ENCODE data around the gene PDS5A.
"Not testable (repeated sequence)": the region's sequence is repeated elsewhere in the genome, so short reads cannot be mapped to it uniquely, and the experiment has no call there.

Gene PDS5A

GRCh38 chr4:39976945-39977488 is 694 bp downstream of the PDS5A start:
- Mint-ChIP-seq H3K27me3 (no peaks in the 10 kb centered on the region), H3K4me1 (peaks cover 19 to 29% of the 10 kb centered on the region in 2 donors), H3K27ac (peak overlapping the region; percentile 96), H3K36me3 (peaks cover 21 to 24% of the 10 kb centered on the region in 2 donors), H3K9me3 (no peaks in the 10 kb centered on the region), H3K4me3 (peak overlapping the region; percentile 90 to 94)
- ATAC-seq (replicated peaks) (peak; percentile 37 to 41), DNase-seq (peak; percentile 52)

DNA sequence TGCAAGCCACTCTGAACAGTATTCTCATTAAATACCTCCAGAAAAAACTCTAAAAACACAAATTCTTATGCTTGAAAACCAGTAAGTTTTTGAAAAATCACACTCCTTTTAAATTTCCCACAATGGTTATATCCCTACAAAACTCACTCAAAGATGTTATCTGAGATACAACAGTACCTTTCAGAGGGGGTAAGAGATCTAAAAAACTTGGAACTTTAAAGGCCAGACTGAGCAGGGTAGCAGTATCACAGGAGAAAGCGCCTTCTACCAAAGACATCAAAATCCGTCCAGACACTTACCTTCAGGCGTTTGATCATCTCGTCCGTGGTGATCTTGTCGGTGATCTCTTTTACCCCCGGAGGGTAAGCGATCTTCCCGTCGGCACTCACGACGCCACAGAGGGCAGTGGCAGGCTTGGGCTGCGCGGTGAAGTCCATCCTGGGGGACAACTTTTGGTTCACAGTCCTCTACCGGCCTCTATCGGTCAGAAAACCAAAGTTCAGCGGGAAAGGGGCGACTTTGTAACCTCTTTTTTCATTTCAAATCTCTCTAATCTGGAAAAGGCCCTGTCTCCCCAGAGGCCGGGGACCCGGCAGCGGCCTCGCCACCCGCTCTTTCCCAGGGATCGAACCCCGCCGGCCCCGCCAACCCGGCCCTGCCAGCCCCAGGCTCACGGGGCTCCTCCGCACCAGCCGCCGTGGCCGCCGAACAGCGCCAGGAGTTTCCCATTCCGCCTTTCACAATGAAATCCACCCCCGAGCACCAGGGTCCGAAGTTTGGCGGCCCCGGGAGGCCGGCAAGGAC is 1.4 kb downstream of the PDS5A start:
- no peaks in the 10 kb centered on the region for H3K27me3 Mint-ChIP-seq
- peak; percentile 38 to 46 for ATAC-seq (replicated peaks)
- H3K4me1 Mint-ChIP-seq, result peaks cover 19 to 31% of the 10 kb centered on the region in 2 donors
- no peaks in the 10 kb centered on the region for H3K9me3 Mint-ChIP-seq
- peaks cover 22 to 24% of the 10 kb centered on the region in 2 donors for H3K36me3 Mint-ChIP-seq
- peak overlapping the region; percentile 96 for H3K27ac Mint-ChIP-seq
- DNase-seq, result peak; percentile 70
- H3K4me3 Mint-ChIP-seq, result peak overlapping the region; percentile 90 to 94

GRCh38 chr4:39975488-39976089 is 2.1 kb downstream of the PDS5A start:
- H3K9me3 Mint-ChIP-seq, result no peaks in the 10 kb centered on the region
- ATAC-seq (replicated peaks) (no peak), DNase-seq (no peak)

DNA sequence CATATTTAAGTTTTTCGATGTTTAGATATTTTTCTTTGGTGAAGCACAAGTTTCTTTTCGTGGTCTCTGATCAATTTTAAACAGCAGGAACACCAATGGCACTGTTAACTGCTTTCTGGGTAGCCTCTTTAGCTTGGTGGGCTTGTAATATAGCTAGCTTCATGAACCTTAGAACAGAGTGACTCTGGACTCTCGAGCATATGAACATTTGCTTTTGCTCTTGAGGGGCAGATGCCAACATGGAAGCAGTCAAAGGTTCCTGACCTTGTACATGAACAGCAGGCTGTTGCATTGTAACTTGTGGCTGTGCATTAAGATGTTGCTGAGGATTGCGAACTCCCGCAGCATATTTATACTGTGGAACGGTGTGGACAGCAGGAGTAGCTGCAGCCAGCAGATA is 4.7 kb downstream of the PDS5A start:
- ATAC-seq (replicated peaks); H3K27ac Mint-ChIP-seq; H3K27me3 Mint-ChIP-seq; H3K4me3 Mint-ChIP-seq; H3K9me3 Mint-ChIP-seq; DNase-seq: not testable (repeated sequence)
- H3K36me3 Mint-ChIP-seq, result peaks cover 29 to 37% of the 10 kb centered on the region in 2 donors
- peaks cover 29 to 51% of the 10 kb centered on the region in 2 donors for H3K4me1 Mint-ChIP-seq

More at GRCh38 chr4:39975488-39976089, 2.1 kb downstream of the PDS5A start:
- Mint-ChIP-seq H3K36me3 (peaks cover 27 to 29% of the 10 kb centered on the region in 2 donors), H3K27me3 (no peaks in the 10 kb centered on the region), H3K4me3 (peak overlapping the region; percentile 90 to 94), H3K4me1 (peaks cover 24 to 38% of the 10 kb centered on the region in 2 donors), H3K27ac (no peak overlapping the region)

DNA sequence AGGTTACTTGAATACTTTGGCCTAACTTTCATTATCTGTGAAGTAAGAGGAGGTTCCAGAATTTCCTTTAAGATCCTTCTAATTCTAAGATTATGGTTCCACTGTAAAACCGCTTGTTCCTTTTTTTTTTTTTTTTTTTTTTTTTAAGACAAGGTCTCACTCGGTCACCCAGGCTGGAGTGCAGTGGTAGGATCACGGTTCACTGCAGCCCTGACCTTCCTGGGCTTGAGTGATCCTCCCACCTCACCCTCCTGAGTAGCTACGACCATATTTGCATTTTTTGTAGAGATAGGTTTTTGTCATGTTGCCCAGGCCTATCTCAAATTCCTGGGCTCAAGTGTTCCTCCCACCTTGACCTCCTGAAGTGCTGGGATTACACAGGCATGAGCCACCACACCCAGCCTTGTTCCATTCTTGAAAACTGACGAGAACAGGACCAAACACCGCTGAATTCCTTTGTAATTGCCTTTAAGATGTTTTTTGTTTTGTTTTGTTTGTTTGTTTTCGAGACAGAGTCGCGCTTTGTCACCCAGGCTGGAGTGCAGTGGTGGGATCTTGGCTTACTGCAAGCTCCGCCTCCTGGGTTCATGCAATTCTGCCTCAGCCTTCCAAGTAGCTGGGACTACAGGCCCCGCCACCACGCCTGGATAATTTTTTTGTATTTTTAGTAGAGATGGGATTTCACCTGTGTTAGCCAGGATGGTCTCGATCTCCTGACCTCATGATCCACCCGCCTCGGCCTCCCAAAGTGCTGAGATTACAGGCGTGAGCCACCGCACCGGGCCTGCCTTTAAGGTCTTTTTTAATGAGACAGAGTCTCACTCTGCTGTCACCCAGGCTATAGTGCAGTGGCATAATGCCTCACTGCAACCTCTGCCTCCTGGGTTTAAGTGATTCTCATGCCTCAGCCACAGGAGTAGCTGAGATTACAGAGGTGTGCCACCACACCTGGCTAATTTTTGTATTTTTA is 6.8 kb downstream of the PDS5A start:
- Mint-ChIP-seq H3K4me1 (peaks cover 27 to 50% of the 10 kb centered on the region in 2 donors), H3K27ac (peak overlapping the region; percentile 90), H3K9me3 (no peaks in the 10 kb centered on the region), H3K27me3 (no peaks in the 10 kb centered on the region), H3K36me3 (peaks cover 27 to 43% of the 10 kb centered on the region in 2 donors), H3K4me3 (peak overlapping the region; percentile 59 to 69)
- DNase-seq (peak; percentile 31), ATAC-seq (replicated peaks) (peak; percentile 97 to 98)

DNA sequence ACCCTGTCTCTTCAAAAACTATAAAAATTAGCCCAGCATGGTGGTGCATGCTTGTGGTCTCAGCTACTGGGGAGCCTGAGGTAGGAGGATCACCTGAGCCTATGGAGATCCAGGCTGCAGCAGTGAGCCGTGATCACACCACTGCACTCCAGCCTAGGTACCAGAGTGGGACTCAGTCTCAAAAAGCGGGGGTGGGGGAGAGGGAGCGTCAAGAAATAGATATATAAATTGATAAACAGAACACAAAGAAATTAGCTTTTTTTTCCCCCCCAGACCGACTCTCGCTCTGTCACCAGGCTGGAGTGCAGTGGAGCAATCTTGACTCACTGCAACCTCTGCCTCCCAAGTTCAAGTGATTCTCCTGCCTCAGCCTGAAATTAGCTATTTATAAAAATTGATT is 14.1 kb downstream of the PDS5A start:
- peaks cover 27 to 48% of the 10 kb centered on the region in 2 donors for H3K4me1 Mint-ChIP-seq

GRCh38 chr4:39961311-39961877 is 16.3 kb downstream of the PDS5A start:
- H3K36me3 Mint-ChIP-seq, result peaks cover 21 to 27% of the 10 kb centered on the region in 2 donors
- no peak overlapping the region for H3K27ac Mint-ChIP-seq
- no peaks in the 10 kb centered on the region for H3K9me3 Mint-ChIP-seq
- ATAC-seq (replicated peaks) (no peak), DNase-seq (no peak)
- no peaks in the 10 kb centered on the region for H3K27me3 Mint-ChIP-seq
- no peak overlapping the region for H3K4me3 Mint-ChIP-seq
- peaks cover 27 to 52% of the 10 kb centered on the region in 2 donors for H3K4me1 Mint-ChIP-seq

More for the DNA sequence above, 14.1 kb downstream of the PDS5A start:
- H3K27ac Mint-ChIP-seq, result no peak overlapping the region
- H3K9me3 Mint-ChIP-seq, result no peaks in the 10 kb centered on the region
- peaks cover 21 to 27% of the 10 kb centered on the region in 2 donors for H3K36me3 Mint-ChIP-seq
- DNase-seq (no peak), ATAC-seq (replicated peaks) (no peak)
- no peaks in the 10 kb centered on the region for H3K27me3 Mint-ChIP-seq
- H3K4me3 Mint-ChIP-seq, result no peak overlapping the region

GRCh38 chr4:39950861-39951481 is 26.7 kb downstream of the PDS5A start:
- Mint-ChIP-seq H3K27me3 (no peaks in the 10 kb centered on the region), H3K36me3 (peaks cover 16 to 27% of the 10 kb centered on the region in 2 donors), H3K4me3 (no peak overlapping the region), H3K27ac (no peak overlapping the region), H3K4me1 (peaks cover 19 to 48% of the 10 kb centered on the region in 2 donors), H3K9me3 (no peaks in the 10 kb centered on the region)
- DNase-seq (no peak), ATAC-seq (replicated peaks) (no peak)

- no peak for ATAC-seq (replicated peaks)
- no peaks in the 10 kb centered on the region for H3K27me3 Mint-ChIP-seq
- H3K27ac Mint-ChIP-seq, result no peak overlapping the region
- peaks cover 1 to 13% of the 10 kb centered on the region in 2 donors for H3K36me3 Mint-ChIP-seq
- H3K9me3 Mint-ChIP-seq, result no peaks in the 10 kb centered on the region
- H3K4me1 Mint-ChIP-seq, result peaks cover 16 to 49% of the 10 kb centered on the region in 2 donors
- DNase-seq, result no peak
- H3K4me3 Mint-ChIP-seq, result no peak overlapping the region
Observed at GRCh38 chr4:39947963-39948362, 29.7 kb downstream of the PDS5A start.

DNA sequence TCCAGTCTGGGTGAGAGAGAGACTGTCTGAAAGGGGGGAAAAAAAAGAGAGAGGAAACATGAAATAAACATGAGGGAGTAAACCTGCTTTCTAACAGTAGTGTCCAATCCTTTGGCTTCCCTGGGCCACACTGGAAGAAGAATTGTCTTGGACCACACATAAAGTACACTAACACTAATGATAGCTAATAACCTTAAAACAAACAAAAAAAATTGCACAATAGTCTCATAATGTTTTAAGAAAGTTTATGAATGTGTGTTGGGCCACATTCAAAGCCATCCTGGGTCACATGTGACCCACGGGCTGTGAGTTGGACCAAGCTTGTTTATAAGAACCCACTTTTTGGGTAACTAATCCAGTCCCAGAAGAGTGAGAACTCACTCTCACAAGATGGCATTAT is 30.3 kb downstream of the PDS5A start:
- Mint-ChIP-seq H3K27ac (peak overlapping the region; percentile 97), H3K4me3 (no peak overlapping the region), H3K27me3 (no peaks in the 10 kb centered on the region), H3K36me3 (peaks cover 2 to 15% of the 10 kb centered on the region in 2 donors), H3K4me1 (peaks cover 19 to 49% of the 10 kb centered on the region in 2 donors), H3K9me3 (no peaks in the 10 kb centered on the region)
- ATAC-seq (replicated peaks) (no peak), DNase-seq (no peak)

DNA sequence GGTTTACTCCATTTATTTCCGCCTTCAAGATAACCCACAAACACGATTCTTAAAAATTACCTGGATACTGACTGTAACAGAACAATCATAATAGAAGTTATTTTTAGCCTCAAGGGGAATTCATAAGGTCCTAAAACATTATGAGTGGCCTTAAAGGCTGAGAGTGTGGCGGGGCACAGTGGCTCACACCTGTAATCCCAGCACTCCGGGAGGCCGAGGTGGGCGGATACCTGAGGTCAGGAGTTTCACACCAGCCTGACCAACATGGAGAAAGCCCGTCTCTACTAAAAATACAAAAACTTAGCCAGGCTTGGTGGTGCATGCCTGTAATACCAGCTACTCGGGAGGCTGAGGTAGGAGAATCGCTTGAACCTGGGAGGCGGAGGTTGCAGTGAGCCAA is 33.5 kb downstream of the PDS5A start:
- Mint-ChIP-seq H3K4me1 (peaks cover 23 to 73% of the 10 kb centered on the region in 2 donors), H3K27ac (peak overlapping the region; percentile 56), H3K36me3 (peaks cover 7 to 18% of the 10 kb centered on the region in 2 donors)
- not testable (repeated sequence) for ATAC-seq (replicated peaks); H3K27me3 Mint-ChIP-seq; H3K9me3 Mint-ChIP-seq; H3K4me3 Mint-ChIP-seq; DNase-seq

DNA sequence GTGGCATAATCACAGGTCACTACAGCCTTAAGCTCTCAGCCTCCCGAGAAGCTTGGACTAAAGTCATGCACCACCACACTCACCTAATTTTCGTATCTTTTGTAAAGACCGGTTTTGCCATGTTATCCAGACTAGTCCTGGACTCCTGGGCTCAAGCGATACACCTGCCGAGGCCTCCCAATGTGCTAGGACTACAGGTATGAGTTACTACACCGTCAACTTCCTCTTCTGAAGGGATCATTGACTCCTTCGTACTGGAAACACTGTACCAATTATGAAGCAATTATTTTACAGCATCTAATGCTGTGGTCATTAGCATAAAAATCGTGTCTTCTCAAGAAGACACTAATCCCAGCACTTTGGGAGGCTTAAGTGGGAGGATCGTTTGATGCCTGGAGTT is 35.2 kb downstream of the PDS5A start:
- no peak overlapping the region for H3K4me3 Mint-ChIP-seq
- H3K9me3 Mint-ChIP-seq, result no peaks in the 10 kb centered on the region
- H3K27me3 Mint-ChIP-seq, result no peaks in the 10 kb centered on the region
- no peak for DNase-seq
- ATAC-seq (replicated peaks), result peak; percentile 71 to 76
- H3K27ac Mint-ChIP-seq, result no peak overlapping the region
- peaks cover 9 to 15% of the 10 kb centered on the region in 2 donors for H3K36me3 Mint-ChIP-seq
- H3K4me1 Mint-ChIP-seq, result peaks cover 27 to 74% of the 10 kb centered on the region in 2 donors

GRCh38 chr4:39941682-39942217 is 36.0 kb downstream of the PDS5A start:
- H3K4me1 Mint-ChIP-seq, result peaks cover 27 to 71% of the 10 kb centered on the region in 2 donors

More at GRCh38 chr4:39941682-39942217, 36.0 kb downstream of the PDS5A start:
- no peak for DNase-seq
- H3K27me3 Mint-ChIP-seq, result no peaks in the 10 kb centered on the region
- H3K9me3 Mint-ChIP-seq, result no peaks in the 10 kb centered on the region
- no peak overlapping the region for H3K4me3 Mint-ChIP-seq
- no peak overlapping the region for H3K27ac Mint-ChIP-seq
- no peak for ATAC-seq (replicated peaks)
- H3K36me3 Mint-ChIP-seq, result peaks cover 12 to 19% of the 10 kb centered on the region in 2 donors
